GM12878 (cell line): Measurements from ENCODE around the gene PRSS12. TPM values are rescaled to one million over a fixed set of nuclear protein-coding genes. Genes with fewer than 3 reads are reported as not detected.

Experiments
- ATAC-seq: fragments of 200-7000 bp; cut with Tn5 transposase; 3 replicates; pipeline ENCODE4 v1.9.1; 2020; ENCODE audit warnings: mild to moderate bottlenecking, moderate library complexity
- BruUV-seq: library from RNA; stranded (reverse); fragments of 400-500 nt; replicated peaks from 2 replicates; lab custom pipeline; 2021; lab: Mats Ljungman, UMichigan
- CTCF ChIA-PET: fragments of 300-600 bp; sonication (Branson Sonifier 250); formaldehyde crosslinking; extraction: SDS; loops from one replicate; lab custom pipeline; 2021; ENCODE audit warnings: inconsistent platforms; lab: Yijun Ruan, JAX
- POLR2A ChIA-PET: fragments of 350-600 bp; formaldehyde crosslinking; extraction: SDS; loops from one replicate; lab custom pipeline; 2021; ENCODE audit warnings: inconsistent platforms; lab: Charles Lee
- RAD21 ChIA-PET: fragments of 300-600 bp; sonication (Branson Sonifier 250); formaldehyde crosslinking; loops from one replicate; lab custom pipeline; 2023; ENCODE audit warnings: antibody characterized with exemption; ENCODE audit not compliant: unreplicated experiment; lab: Charles Lee
- SMC1A ChIA-PET: fragments of 300-600 bp; sonication (Branson Sonifier 250); formaldehyde crosslinking; loops from one replicate; lab custom pipeline; 2023; ENCODE audit not compliant: unreplicated experiment, uncharacterized antibody; lab: Charles Lee
- DNase-seq: peaks from one replicate; pipeline ENCODE4 v3.0.0-alpha.2; 2011; ENCODE audit warnings: low read depth, low spot score
- FAIRE-seq: peaks from 3 replicates; lab custom pipeline; 2011; peaks lifted over from hg19 to GRCh38; lab: Jason Lieb, UNC
- H2AFZ ChIP-seq: 2 replicates; pipeline ENCODE4 v1.6.0; 2011; ENCODE audit warnings: low read depth, low read length, control low read depth; ENCODE audit not compliant: control insufficient read depth
- H3K27ac ChIP-seq: 2 replicates; pipeline ENCODE4 v1.5.1; 2011; ENCODE audit warnings: control low read depth; ENCODE audit not compliant: control insufficient read depth, insufficient read depth
- H3K27me3 ChIP-seq, 2 experiments: replicated peaks in 1 of 2; 2 replicates each; pipeline versions ENCODE4 v1.6.0 to v1.6.1; 2011; ENCODE audit warnings: low read length in 1 of 2; ENCODE audit not compliant: control insufficient read depth in 2 of 2, insufficient read depth in 2 of 2
- H3K36me3 ChIP-seq, 2 experiments: 2 replicates each; pipeline ENCODE4 v1.5.1; 2011; ENCODE audit warnings: low read length in 1 of 2; ENCODE audit not compliant: control insufficient read depth in 2 of 2, insufficient read depth in 2 of 2
- H3K4me1 ChIP-seq: 2 replicates; pipeline ENCODE4 v1.6.1; 2011; ENCODE audit warnings: mild to moderate bottlenecking, low read length, moderate library complexity, mixed read lengths; ENCODE audit not compliant: control insufficient read depth, insufficient read depth
- H3K4me2 ChIP-seq: 2 replicates; pipeline ENCODE4 v1.6.0; 2011; ENCODE audit warnings: control low read depth; ENCODE audit not compliant: control insufficient read depth, insufficient read depth
- H3K4me3 ChIP-seq: fragments of 200-600 bp; sonication (generic); 2 replicates; pipeline ENCODE4 v1.5.1; 2016
- H3K79me2 ChIP-seq: 2 replicates; pipeline ENCODE4 v1.6.0; 2011; ENCODE audit warnings: low read length; ENCODE audit not compliant: control insufficient read depth, insufficient read depth
- H3K9ac ChIP-seq: 2 replicates; pipeline ENCODE4 v1.8.0; 2011; ENCODE audit warnings: low read length, control low read depth, mixed read lengths; ENCODE audit not compliant: control insufficient read depth, insufficient read depth
- H3K9me3 ChIP-seq: replicated peaks from 3 replicates; pipeline ENCODE4 v1.5.1; 2011; ENCODE audit warnings: mild to moderate bottlenecking, low read length; ENCODE audit not compliant: control insufficient read depth, insufficient read depth
- H4K20me1 ChIP-seq: 2 replicates; pipeline ENCODE4 v1.6.0; 2011; ENCODE audit not compliant: control insufficient read depth, insufficient read depth
- CBX3 ChIP-seq: fragments of 200-600 bp; sonication (generic); IDR thresholded peaks from 2 replicates; pipeline ENCODE4 v1.6.1; 2016; ENCODE audit warnings: low read depth, borderline replicate concordance
- CUX1 ChIP-seq: IDR thresholded peaks from 2 replicates; pipeline ENCODE4 v1.6.1; 2012; ENCODE audit warnings: improper control_type of control experiment, low read depth, low read length; ENCODE audit not compliant: insufficient replicate concordance
- PBX3 ChIP-seq: IDR thresholded peaks from 2 replicates; pipeline ENCODE4 v1.6.1; 2011; ENCODE audit warnings: mild to moderate bottlenecking, low read depth, low read length, moderate library complexity; ENCODE audit not compliant: insufficient replicate concordance
- RBBP5 ChIP-seq: fragments of 200-600 bp; sonication (generic); conservative IDR thresholded peaks from 2 replicates; pipeline ENCODE4 v1.6.1; 2016
- RCOR1 ChIP-seq: conservative IDR thresholded peaks from 2 replicates; pipeline ENCODE4 v1.6.1; 2012; ENCODE audit warnings: low read depth, low read length, improper control_type of control experiment
- STAT1 ChIP-seq: fragments of 450-650 bp; conservative IDR thresholded peaks from 2 replicates; pipeline ENCODE4 v1.6.1; 2014; ENCODE audit warnings: antibody characterized with exemption, mild to moderate bottlenecking
- TCF7 ChIP-seq: IDR thresholded peaks from 2 replicates; pipeline ENCODE4 v1.6.1; 2014; ENCODE audit warnings: antibody characterized with exemption, borderline replicate concordance
- ZBTB4 ChIP-seq: fragments of 450-650 bp; formaldehyde crosslinking; IDR thresholded peaks from 2 replicates; pipeline ENCODE4 v1.4.0; 2022; ENCODE audit warnings: mild to moderate bottlenecking, moderate library complexity
- WGBS: methylation state at CpG from one replicate; pipeline ENCODE4 v1.1.6; 2016; ENCODE audit warnings: low lambda C conversion rate; ENCODE audit not compliant: insufficient replicate concordance, insufficient coverage; ENCODE audit errors: missing lambda C conversion rate; 5-methylcytosine and 5-hydroxymethylcytosine counted together
- in situ Hi-C: fragments of 300-500 bp; cut with MboI; formaldehyde crosslinking; loops from 9 replicates; pipeline ENCODE4 v1.14.3; 2018; ENCODE audit warnings: mixed read lengths
- intact Hi-C: fragments of 100-400 bp; cut with micrococcal nuclease; formaldehyde crosslinking; loops from one replicate; pipeline ENCODE4 v1.14.2; 2022; ENCODE audit not compliant: unreplicated experiment
- polyA plus RNA-seq, 11 experiments: library from polyadenylated mRNA; depleted of rRNA in 4 of 11; unstranded in 6 of 11; stranded (reverse) in 5 of 11; fragments of >200 nt; fragmentation: Nextera tagmentation in 4 of 11; fragmentation: Illumina TruSeq in 1 of 11; extraction: Ambion mirVana in 4 of 11; extraction: Trizol in 1 of 11; gene quantifications; 1 replicate in 1 of 11; 2 replicates in 10 of 11; pipeline versions ENCODE4 v1.2.1 to v1.2.3, GENCODE V29; 2011 to 2016; ENCODE audit warnings: inconsistent platforms in 2 of 11, missing spikeins in 2 of 11, low read depth in 1 of 11
- total RNA-seq, 4 experiments: library from RNA; depleted of rRNA in 3 of 4; stranded (reverse); fragments of >200 nt in 3 of 4; fragmentation: Illumina TruSeq in 1 of 4; extraction: Trizol in 1 of 4; gene quantifications; 2 replicates each; pipeline versions ENCODE4 v1.2.1 to v1.2.3, GENCODE V29; 2013 to 2021

The PRSS12 gene
- total and polyA plus RNA-seq, 10 of the 15 experiments (the other 5 are each of a cell fraction or from before 2014, with no cell fraction given) = 0.04 to 0.34 (median 0.11) TPM; not detected in 2

- H3K9me3 ChIP-seq = no peaks in the 10 kb centered on the region
- ChIA-PET RAD21 (no interaction called here), SMC1A (interaction anchor here (1.0 kb wide), 1 partner anchor 38 kb away, joined by 3 read pairs; no protein-coding TSS in a partner anchor), CTCF (interaction anchor here (1.0 to 1.3 kb wide), 2 partner anchors 13 to 15 kb away, joined by 3 read pairs; partner anchors contain the start of gene PRSS12), POLR2A (no interaction called here)
- H2AFZ ChIP-seq = no peak overlapping the region
- FAIRE-seq (no peak), DNase-seq (no peak), ATAC-seq (no peak)
- no peak for TF ChIP-seq RBBP5
- no peak for TF ChIP-seq TCF7
- no peak for TF ChIP-seq ZBTB4
- TF ChIP-seq CBX3 = no peak
- no peak for TF ChIP-seq RCOR1
- TF ChIP-seq STAT1 = no peak
- TF ChIP-seq CUX1 = no peak
- TF ChIP-seq PBX3 = no peak
- no peak overlapping the region for H3K4me3 ChIP-seq
- H3K9ac ChIP-seq = no peak overlapping the region
- no peaks in the 10 kb centered on the region for H3K27me3 ChIP-seq
- no peak overlapping the region for H3K4me2 ChIP-seq
- no peak overlapping the region for H3K27ac ChIP-seq
- no peaks in the 10 kb centered on the region for H4K20me1 ChIP-seq
- no TSS peak for BruUV-seq
- in situ Hi-C loops = no loop called here
- no peaks in the 10 kb centered on the region for H3K79me2 ChIP-seq
- 46% methylated on average over 2 of the region's 2 CpGs for WGBS
- no peaks in the 10 kb centered on the region for H3K4me1 ChIP-seq
- intact Hi-C loops = no loop called here
- H3K36me3 ChIP-seq = no peaks in the 10 kb centered on the region
These were observed 12.7 kb downstream of the PRSS12 start for GRCh38 chr4:118340109-118340508.
